HepG2 (cell line): ENCODE results near the gene MPZ. TPM values are rescaled to one million over a fixed set of nuclear protein-coding genes. Genes with fewer than 3 reads are reported as not detected.

Experiments
- PAF1 ChIP-seq: IDR thresholded peaks from 2 replicates; pipeline ENCODE4 v1.6.1; 2016; ENCODE audit warnings: missing genetic modification reagents, missing compliant biosample characterization
- REL ChIP-seq: sonication (generic); formaldehyde crosslinking; conservative IDR thresholded peaks from 2 replicates; pipeline ENCODE4 v1.8.0; 2022; ENCODE audit warnings: mild to moderate bottlenecking, missing genetic modification reagents, moderate library complexity
- RFX1 ChIP-seq: fragments of 450-650 bp; IDR thresholded peaks from 2 replicates; pipeline ENCODE4 v1.6.1; 2017
- RNF2 ChIP-seq: fragments of 450-650 bp; conservative IDR thresholded peaks from 2 replicates; pipeline ENCODE4 v1.6.1; 2016; ENCODE audit warnings: low read depth
- SPEN ChIP-seq: sonication (generic); formaldehyde crosslinking; IDR thresholded peaks from 2 replicates; pipeline ENCODE4 v1.5.1; 2020; ENCODE audit warnings: low read depth, mild to moderate bottlenecking, missing genetic modification reagents
- TCF7L2 ChIP-seq: IDR thresholded peaks from 2 replicates; pipeline ENCODE4 v1.6.1; 2011; ENCODE audit warnings: mild to moderate bottlenecking, low read depth, low read length, moderate library complexity
- ZNF660 ChIP-seq: sonication (generic); formaldehyde crosslinking; IDR thresholded peaks from 2 replicates; pipeline ENCODE4 v1.5.1; 2020; ENCODE audit warnings: mild to moderate bottlenecking, low read depth, missing genetic modification reagents, borderline replicate concordance
- ZNF768 ChIP-seq: sonication (generic); formaldehyde crosslinking; IDR thresholded peaks from 2 replicates; pipeline ENCODE4 v1.4.0; 2020; ENCODE audit warnings: missing genetic modification reagents
- polyA plus RNA-seq, 8 experiments: library from polyadenylated mRNA; depleted of rRNA in 3 of 8; stranded (reverse) in 7 of 8; unstranded in 1 of 8; fragments of >200 nt; fragmentation: Illumina TruSeq in 4 of 8; extraction: Trizol in 4 of 8; gene quantifications; 2 replicates each; pipeline versions ENCODE4 v1.2.1 to v1.2.3, GENCODE V29; 2011 to 2016; ENCODE audit warnings: low read depth in 4 of 8, missing spikeins in 1 of 8, mixed read lengths in 1 of 8; ENCODE audit not compliant: insufficient read depth in 1 of 8
- total RNA-seq, 5 experiments: library from RNA; depleted of rRNA; stranded (reverse); fragments of >200 nt; fragmentation: Illumina TruSeq; extraction: Trizol; gene quantifications; 2 replicates each; pipeline ENCODE4 v1.2.3, GENCODE V29; 2016; ENCODE audit warnings: low read depth in 1 of 5
- TF ChIP-seq, protein P1 (sequence below): sonication (generic); formaldehyde crosslinking; IDR thresholded peaks from 2 replicates; pipeline ENCODE4 v1.4.0; 2020; ENCODE audit warnings: missing genetic modification reagents
- TF ChIP-seq, protein P2 (sequence below): sonication (generic); formaldehyde crosslinking; IDR thresholded peaks from 2 replicates; pipeline ENCODE4 v1.4.0; 2020; ENCODE audit warnings: missing genetic modification reagents
- TF ChIP-seq, protein P3 (sequence below): sonication (generic); formaldehyde crosslinking; IDR thresholded peaks from 2 replicates; pipeline ENCODE4 v1.5.1; 2020; ENCODE audit warnings: mild to moderate bottlenecking, missing genetic modification reagents, borderline replicate concordance
- TF ChIP-seq, protein P4 (sequence below): sonication (generic); formaldehyde crosslinking; IDR thresholded peaks from 2 replicates; pipeline ENCODE4 v1.5.1; 2020; ENCODE audit warnings: missing genetic modification reagents, mild to moderate bottlenecking, borderline replicate concordance
- TF ChIP-seq, protein P5 (sequence below): sonication (generic); formaldehyde crosslinking; IDR thresholded peaks from 2 replicates; pipeline ENCODE4 v1.9.0; 2021; ENCODE audit warnings: missing genetic modification reagents, borderline replicate concordance

Gene MPZ
- total and polyA plus RNA-seq, 2 of the 13 experiments (the other 11 are each of a cell fraction or from before 2014, with no cell fraction given): 18.3 to 24.6 TPM

DNA sequence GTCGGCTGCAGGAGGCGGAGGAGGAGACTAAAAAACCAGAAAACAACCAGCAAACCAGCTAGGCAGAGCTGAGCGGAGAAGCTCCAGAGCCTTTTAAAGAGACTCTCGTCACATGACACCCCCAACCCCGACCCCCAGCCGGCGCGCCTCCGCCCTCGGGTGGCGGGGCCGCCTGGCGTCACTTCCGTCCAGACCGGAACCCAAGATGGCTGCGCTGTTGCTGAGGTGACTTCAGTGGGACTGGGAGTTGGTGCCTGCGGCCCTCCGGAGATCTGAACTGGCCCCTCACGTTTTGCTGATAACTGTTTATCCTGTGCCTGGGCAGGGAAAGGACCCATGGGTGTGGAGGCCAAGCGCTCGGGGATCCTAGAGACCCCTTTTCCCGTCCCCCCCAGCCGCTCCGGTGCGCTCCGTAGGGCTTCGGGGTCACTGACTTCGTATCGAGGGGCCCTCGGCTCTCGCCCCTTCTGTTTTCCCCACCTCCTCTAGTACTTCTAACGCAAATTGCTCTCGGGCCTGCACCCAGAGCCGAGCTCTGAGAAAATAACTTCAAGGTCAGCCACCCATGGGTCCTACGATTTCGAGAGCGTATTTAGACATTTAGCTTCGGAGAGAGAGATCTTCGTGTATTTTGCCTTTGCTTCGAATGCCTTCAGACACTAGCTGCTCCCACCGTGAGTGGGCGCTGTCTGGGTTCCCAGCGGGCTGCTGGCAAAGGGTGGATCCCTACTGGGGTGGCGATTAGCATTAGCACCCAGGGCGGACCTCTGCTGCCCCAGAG is 4.6 kb upstream of the MPZ start, which contains the start of gene SDHC (continued):
- TF ChIP-seq REL (CRISPR knock-in tag) (no peak), RNF2 (no peak; the same call in 1 of the 2 replicates), TCF7L2 (no peak), SPEN (CRISPR knock-in tag) (no peak; the same call in 1 of the 2 replicates), ZNF768 (peak; percentile 37; the same call in 1 of the 2 replicates), ZNF660 (CRISPR knock-in tag) (no peak), RFX1 (no peak), PAF1 (CRISPR knock-in tag) (no peak)
- TF ChIP-seq, protein P1, sequence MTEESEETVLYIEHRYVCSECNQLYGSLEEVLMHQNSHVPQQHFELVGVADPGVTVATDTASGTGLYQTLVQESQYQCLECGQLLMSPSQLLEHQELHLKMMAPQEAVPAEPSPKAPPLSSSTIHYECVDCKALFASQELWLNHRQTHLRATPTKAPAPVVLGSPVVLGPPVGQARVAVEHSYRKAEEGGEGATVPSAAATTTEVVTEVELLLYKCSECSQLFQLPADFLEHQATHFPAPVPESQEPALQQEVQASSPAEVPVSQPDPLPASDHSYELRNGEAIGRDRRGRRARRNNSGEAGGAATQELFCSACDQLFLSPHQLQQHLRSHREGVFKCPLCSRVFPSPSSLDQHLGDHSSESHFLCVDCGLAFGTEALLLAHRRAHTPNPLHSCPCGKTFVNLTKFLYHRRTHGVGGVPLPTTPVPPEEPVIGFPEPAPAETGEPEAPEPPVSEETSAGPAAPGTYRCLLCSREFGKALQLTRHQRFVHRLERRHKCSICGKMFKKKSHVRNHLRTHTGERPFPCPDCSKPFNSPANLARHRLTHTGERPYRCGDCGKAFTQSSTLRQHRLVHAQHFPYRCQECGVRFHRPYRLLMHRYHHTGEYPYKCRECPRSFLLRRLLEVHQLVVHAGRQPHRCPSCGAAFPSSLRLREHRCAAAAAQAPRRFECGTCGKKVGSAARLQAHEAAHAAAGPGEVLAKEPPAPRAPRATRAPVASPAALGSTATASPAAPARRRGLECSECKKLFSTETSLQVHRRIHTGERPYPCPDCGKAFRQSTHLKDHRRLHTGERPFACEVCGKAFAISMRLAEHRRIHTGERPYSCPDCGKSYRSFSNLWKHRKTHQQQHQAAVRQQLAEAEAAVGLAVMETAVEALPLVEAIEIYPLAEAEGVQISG (CRISPR knock-in tag): peak; percentile 66
- TF ChIP-seq, protein P2, sequence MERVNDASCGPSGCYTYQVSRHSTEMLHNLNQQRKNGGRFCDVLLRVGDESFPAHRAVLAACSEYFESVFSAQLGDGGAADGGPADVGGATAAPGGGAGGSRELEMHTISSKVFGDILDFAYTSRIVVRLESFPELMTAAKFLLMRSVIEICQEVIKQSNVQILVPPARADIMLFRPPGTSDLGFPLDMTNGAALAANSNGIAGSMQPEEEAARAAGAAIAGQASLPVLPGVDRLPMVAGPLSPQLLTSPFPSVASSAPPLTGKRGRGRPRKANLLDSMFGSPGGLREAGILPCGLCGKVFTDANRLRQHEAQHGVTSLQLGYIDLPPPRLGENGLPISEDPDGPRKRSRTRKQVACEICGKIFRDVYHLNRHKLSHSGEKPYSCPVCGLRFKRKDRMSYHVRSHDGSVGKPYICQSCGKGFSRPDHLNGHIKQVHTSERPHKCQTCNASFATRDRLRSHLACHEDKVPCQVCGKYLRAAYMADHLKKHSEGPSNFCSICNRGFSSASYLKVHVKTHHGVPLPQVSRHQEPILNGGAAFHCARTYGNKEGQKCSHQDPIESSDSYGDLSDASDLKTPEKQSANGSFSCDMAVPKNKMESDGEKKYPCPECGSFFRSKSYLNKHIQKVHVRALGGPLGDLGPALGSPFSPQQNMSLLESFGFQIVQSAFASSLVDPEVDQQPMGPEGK (CRISPR knock-in tag): peak; percentile 88
- TF ChIP-seq, protein P3, sequence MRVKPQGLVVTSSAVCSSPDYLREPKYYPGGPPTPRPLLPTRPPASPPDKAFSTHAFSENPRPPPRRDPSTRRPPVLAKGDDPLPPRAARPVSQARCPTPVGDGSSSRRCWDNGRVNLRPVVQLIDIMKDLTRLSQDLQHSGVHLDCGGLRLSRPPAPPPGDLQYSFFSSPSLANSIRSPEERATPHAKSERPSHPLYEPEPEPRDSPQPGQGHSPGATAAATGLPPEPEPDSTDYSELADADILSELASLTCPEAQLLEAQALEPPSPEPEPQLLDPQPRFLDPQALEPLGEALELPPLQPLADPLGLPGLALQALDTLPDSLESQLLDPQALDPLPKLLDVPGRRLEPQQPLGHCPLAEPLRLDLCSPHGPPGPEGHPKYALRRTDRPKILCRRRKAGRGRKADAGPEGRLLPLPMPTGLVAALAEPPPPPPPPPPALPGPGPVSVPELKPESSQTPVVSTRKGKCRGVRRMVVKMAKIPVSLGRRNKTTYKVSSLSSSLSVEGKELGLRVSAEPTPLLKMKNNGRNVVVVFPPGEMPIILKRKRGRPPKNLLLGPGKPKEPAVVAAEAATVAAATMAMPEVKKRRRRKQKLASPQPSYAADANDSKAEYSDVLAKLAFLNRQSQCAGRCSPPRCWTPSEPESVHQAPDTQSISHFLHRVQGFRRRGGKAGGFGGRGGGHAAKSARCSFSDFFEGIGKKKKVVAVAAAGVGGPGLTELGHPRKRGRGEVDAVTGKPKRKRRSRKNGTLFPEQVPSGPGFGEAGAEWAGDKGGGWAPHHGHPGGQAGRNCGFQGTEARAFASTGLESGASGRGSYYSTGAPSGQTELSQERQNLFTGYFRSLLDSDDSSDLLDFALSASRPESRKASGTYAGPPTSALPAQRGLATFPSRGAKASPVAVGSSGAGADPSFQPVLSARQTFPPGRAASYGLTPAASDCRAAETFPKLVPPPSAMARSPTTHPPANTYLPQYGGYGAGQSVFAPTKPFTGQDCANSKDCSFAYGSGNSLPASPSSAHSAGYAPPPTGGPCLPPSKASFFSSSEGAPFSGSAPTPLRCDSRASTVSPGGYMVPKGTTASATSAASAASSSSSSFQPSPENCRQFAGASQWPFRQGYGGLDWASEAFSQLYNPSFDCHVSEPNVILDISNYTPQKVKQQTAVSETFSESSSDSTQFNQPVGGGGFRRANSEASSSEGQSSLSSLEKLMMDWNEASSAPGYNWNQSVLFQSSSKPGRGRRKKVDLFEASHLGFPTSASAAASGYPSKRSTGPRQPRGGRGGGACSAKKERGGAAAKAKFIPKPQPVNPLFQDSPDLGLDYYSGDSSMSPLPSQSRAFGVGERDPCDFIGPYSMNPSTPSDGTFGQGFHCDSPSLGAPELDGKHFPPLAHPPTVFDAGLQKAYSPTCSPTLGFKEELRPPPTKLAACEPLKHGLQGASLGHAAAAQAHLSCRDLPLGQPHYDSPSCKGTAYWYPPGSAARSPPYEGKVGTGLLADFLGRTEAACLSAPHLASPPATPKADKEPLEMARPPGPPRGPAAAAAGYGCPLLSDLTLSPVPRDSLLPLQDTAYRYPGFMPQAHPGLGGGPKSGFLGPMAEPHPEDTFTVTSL: peak; percentile 27; the same call in 1 of the 2 replicates
- TF ChIP-seq, protein P4, sequence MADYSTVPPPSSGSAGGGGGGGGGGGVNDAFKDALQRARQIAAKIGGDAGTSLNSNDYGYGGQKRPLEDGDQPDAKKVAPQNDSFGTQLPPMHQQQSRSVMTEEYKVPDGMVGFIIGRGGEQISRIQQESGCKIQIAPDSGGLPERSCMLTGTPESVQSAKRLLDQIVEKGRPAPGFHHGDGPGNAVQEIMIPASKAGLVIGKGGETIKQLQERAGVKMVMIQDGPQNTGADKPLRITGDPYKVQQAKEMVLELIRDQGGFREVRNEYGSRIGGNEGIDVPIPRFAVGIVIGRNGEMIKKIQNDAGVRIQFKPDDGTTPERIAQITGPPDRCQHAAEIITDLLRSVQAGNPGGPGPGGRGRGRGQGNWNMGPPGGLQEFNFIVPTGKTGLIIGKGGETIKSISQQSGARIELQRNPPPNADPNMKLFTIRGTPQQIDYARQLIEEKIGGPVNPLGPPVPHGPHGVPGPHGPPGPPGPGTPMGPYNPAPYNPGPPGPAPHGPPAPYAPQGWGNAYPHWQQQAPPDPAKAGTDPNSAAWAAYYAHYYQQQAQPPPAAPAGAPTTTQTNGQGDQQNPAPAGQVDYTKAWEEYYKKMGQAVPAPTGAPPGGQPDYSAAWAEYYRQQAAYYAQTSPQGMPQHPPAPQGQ (CRISPR knock-in tag): no peak
- TF ChIP-seq, protein P5, sequence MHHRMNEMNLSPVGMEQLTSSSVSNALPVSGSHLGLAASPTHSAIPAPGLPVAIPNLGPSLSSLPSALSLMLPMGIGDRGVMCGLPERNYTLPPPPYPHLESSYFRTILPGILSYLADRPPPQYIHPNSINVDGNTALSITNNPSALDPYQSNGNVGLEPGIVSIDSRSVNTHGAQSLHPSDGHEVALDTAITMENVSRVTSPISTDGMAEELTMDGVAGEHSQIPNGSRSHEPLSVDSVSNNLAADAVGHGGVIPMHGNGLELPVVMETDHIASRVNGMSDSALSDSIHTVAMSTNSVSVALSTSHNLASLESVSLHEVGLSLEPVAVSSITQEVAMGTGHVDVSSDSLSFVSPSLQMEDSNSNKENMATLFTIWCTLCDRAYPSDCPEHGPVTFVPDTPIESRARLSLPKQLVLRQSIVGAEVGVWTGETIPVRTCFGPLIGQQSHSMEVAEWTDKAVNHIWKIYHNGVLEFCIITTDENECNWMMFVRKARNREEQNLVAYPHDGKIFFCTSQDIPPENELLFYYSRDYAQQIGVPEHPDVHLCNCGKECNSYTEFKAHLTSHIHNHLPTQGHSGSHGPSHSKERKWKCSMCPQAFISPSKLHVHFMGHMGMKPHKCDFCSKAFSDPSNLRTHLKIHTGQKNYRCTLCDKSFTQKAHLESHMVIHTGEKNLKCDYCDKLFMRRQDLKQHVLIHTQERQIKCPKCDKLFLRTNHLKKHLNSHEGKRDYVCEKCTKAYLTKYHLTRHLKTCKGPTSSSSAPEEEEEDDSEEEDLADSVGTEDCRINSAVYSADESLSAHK (CRISPR knock-in tag): no peak
